ENCODE data around the gene COQ8B.

The COQ8B gene

DNA sequence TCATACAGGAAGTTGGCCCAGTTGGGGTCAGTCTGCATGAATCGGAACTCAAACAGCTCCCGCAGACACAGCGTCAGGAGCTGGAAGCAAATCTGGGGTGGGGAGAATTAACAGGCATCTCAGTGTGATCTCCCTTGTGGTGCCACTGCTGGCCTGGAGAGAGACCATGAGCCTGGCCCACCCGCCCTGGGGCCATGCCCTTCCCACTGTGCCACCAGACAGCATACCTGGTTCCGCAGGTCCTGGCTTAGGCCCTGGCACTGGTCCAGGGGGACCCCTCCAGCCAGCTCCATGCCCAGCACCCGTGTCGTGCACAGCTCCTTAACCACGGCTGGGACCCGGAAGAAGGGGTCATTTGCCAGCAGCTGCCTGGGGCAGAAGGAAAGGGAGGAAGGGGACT is 16.6 kb downstream of the COQ8B start:
- H3K9ac ChIP-seq (ENCODE audit: low read length) = no peak overlapping the region
- no peak overlapping the region for H3K4me2 ChIP-seq (ENCODE audit: low read length)
- H4K20me1 ChIP-seq (ENCODE audit: insufficient read depth, low read length) = no peaks in the 10 kb centered on the region
- no peaks in the 10 kb centered on the region for H3K9me2 ChIP-seq (ENCODE audit: low read depth, low read length)
- H3K27ac ChIP-seq (ENCODE audit: low read depth, low read length, poor library complexity, severe bottlenecking) = no peak overlapping the region
- H3K79me2 ChIP-seq (ENCODE audit: insufficient read depth, low read length) = no peaks in the 10 kb centered on the region
- no peaks in the 10 kb centered on the region for H3K9me3 ChIP-seq (ENCODE audit: low read length)
- no peaks in the 10 kb centered on the region for H3K4me1 ChIP-seq (ENCODE audit: insufficient read depth, low read length, severe bottlenecking)
- peaks cover 32% of the 10 kb centered on the region for H3K36me3 ChIP-seq (ENCODE audit: insufficient read depth, low read length)
- H3K4me3 ChIP-seq (ENCODE audit: low read depth, low read length, poor library complexity, severe bottlenecking) = no peak overlapping the region
- TF ChIP-seq EZH2 (IDR thresholded peaks at IDR 0.05; ENCODE audit: borderline replicate concordance, low read length) (no peak), CTCF (IDR thresholded peaks at IDR 0.05; ENCODE audit: low read length) (no peak)
- no peaks in the 10 kb centered on the region for H3K27me3 ChIP-seq (ENCODE audit: insufficient read depth, low read length)
- no peak overlapping the region for H2AFZ ChIP-seq (ENCODE audit: low read length)
- no peaks in the 10 kb centered on the region for H3F3A ChIP-seq (ENCODE audit: insufficient read depth, low read length)

GRCh38 chr19:40697007-40697406 is 19.7 kb downstream of the COQ8B start:
- Histone ChIP-seq H3K36me3 (ENCODE audit: insufficient read depth, low read length) (peaks cover 10% of the 10 kb centered on the region; the same call in 1 of the 2 replicates), H3K9me3 (ENCODE audit: low read length) (no peaks in the 10 kb centered on the region), H3K4me2 (ENCODE audit: low read length) (no peak overlapping the region), H3K9ac (ENCODE audit: low read length) (no peak overlapping the region), H3K27me3 (ENCODE audit: insufficient read depth, low read length) (no peaks in the 10 kb centered on the region), H3K27ac (ENCODE audit: low read depth, low read length, poor library complexity, severe bottlenecking) (no peak overlapping the region), H3F3A (ENCODE audit: insufficient read depth, low read length) (no peaks in the 10 kb centered on the region), H3K4me3 (ENCODE audit: low read depth, low read length, poor library complexity, severe bottlenecking) (no peak overlapping the region), H3K9me2 (ENCODE audit: low read depth, low read length) (no peaks in the 10 kb centered on the region), H3K79me2 (ENCODE audit: insufficient read depth, low read length) (no peaks in the 10 kb centered on the region), H2AFZ (ENCODE audit: low read length) (no peak overlapping the region), H3K4me1 (ENCODE audit: insufficient read depth, low read length, severe bottlenecking) (no peaks in the 10 kb centered on the region), H4K20me1 (ENCODE audit: insufficient read depth, low read length) (no peaks in the 10 kb centered on the region)
- no peak for TF ChIP-seq EZH2 (IDR thresholded peaks at IDR 0.05; ENCODE audit: borderline replicate concordance, low read length)
- no peak for TF ChIP-seq CTCF (IDR thresholded peaks at IDR 0.05; ENCODE audit: low read length)

GRCh38 chr19:40695881-40696280 is 20.8 kb downstream of the COQ8B start:
- Histone ChIP-seq H3K27ac (ENCODE audit: low read depth, low read length, poor library complexity, severe bottlenecking) (no peak overlapping the region), H3F3A (ENCODE audit: insufficient read depth, low read length) (no peaks in the 10 kb centered on the region), H3K36me3 (ENCODE audit: insufficient read depth, low read length) (no peaks in the 10 kb centered on the region; the same call in 1 of the 2 replicates), H3K27me3 (ENCODE audit: insufficient read depth, low read length) (no peaks in the 10 kb centered on the region), H3K9ac (ENCODE audit: low read length) (no peak overlapping the region), H3K9me2 (ENCODE audit: low read depth, low read length) (no peaks in the 10 kb centered on the region), H3K4me1 (ENCODE audit: insufficient read depth, low read length, severe bottlenecking) (peaks cover 7% of the 10 kb centered on the region), H3K79me2 (ENCODE audit: insufficient read depth, low read length) (no peaks in the 10 kb centered on the region), H3K4me3 (ENCODE audit: low read depth, low read length, poor library complexity, severe bottlenecking) (no peak overlapping the region), H2AFZ (ENCODE audit: low read length) (no peak overlapping the region), H4K20me1 (ENCODE audit: insufficient read depth, low read length) (no peaks in the 10 kb centered on the region), H3K4me2 (ENCODE audit: low read length) (no peak overlapping the region), H3K9me3 (ENCODE audit: low read length) (no peaks in the 10 kb centered on the region)
- no peak for TF ChIP-seq CTCF (IDR thresholded peaks at IDR 0.05; ENCODE audit: low read length)
- no peak for TF ChIP-seq EZH2 (IDR thresholded peaks at IDR 0.05; ENCODE audit: borderline replicate concordance, low read length)

Data from OCI-LY1 (cell line).